Gastroesophageal sphincter (tissue), 3 donors: ENCODE data around the gene MAML2.

Experiments used
- CTCF ChIP-seq, 4 experiments: fragments of 200-600 bp in 2 of 4; fragments of 450-650 bp in 2 of 4; sonication (generic) in 1 of 4; IDR thresholded peaks; one replicate each; pipeline ENCODE4 v1.5.1; 2017 to 2019; ENCODE audit warnings: antibody characterized with exemption in 4 of 4, mild to moderate bottlenecking in 2 of 4, moderate library complexity in 2 of 4
- POLR2AphosphoS5 ChIP-seq: sonication (generic); formaldehyde crosslinking; IDR thresholded peaks from one replicate; pipeline ENCODE4 v1.6.1; 2017; ENCODE audit warnings: antibody characterized with exemption

GRCh38 chr11:96213500-96213899 is 129.5 kb downstream of the MAML2 start:
- TF ChIP-seq CTCF (IDR thresholded peaks at IDR 0.05) (no peak), POLR2AphosphoS5 (no peak)
